Keratinocyte (primary cell): ENCODE data around the gene MALRD1. TPM values are rescaled to one million over a fixed set of nuclear protein-coding genes. Genes with fewer than 3 reads are reported as not detected.

Source experiments
- DNase-seq: peaks from one replicate; pipeline ENCODE4 v3.0.0-alpha.2; 2011; ENCODE audit warnings: low read depth, missing footprints, low spot score
- FAIRE-seq: peaks from 2 replicates; lab custom pipeline; 2011; peaks lifted over from hg19 to GRCh38; lab: Jason Lieb, UNC
- H2AFZ ChIP-seq: 2 replicates; pipeline ENCODE4 v1.6.0; 2012; ENCODE audit warnings: low read length, control low read depth, inconsistent platforms; ENCODE audit not compliant: control insufficient read depth
- H3K27ac ChIP-seq: 2 replicates; pipeline ENCODE4 v1.5.1; 2011; ENCODE audit warnings: low read length; ENCODE audit not compliant: control insufficient read depth, insufficient read depth
- H3K27me3 ChIP-seq: 3 replicates; pipeline ENCODE4 v1.6.0; 2011; ENCODE audit warnings: low read length; ENCODE audit not compliant: control insufficient read depth, insufficient read depth; ENCODE audit errors: extremely low read depth
- H3K36me3 ChIP-seq, 2 experiments: 2 replicates in 1 of 2; 3 replicates in 1 of 2; pipeline ENCODE4 v1.5.1; 2011; ENCODE audit warnings: low read length in 2 of 2, mild to moderate bottlenecking in 1 of 2; ENCODE audit not compliant: control insufficient read depth in 2 of 2, insufficient read depth in 2 of 2; ENCODE audit errors: extremely low read depth in 1 of 2
- H3K4me1 ChIP-seq: 3 replicates; pipeline ENCODE4 v1.5.1; 2011; ENCODE audit warnings: low read length; ENCODE audit not compliant: control insufficient read depth, insufficient read depth; ENCODE audit errors: extremely low read depth
- H3K4me2 ChIP-seq: 3 replicates; pipeline ENCODE4 v1.6.0; 2011; ENCODE audit warnings: low read depth, low read length; ENCODE audit not compliant: control insufficient read depth, insufficient read depth; ENCODE audit errors: extremely low read depth
- H3K4me3 ChIP-seq, 3 experiments: fragments of 200-600 bp in 1 of 3; sonication (generic) in 1 of 3; 2 replicates in 2 of 3; 3 replicates in 1 of 3; pipeline ENCODE4 v1.5.1; 2011 to 2016; ENCODE audit warnings: low read length in 3 of 3, mild to moderate bottlenecking in 3 of 3, control low read depth in 2 of 3, inconsistent platforms in 1 of 3, low read depth in 1 of 3, mixed read lengths in 1 of 3, mixed run types in 1 of 3, moderate library complexity in 1 of 3; ENCODE audit not compliant: control insufficient read depth in 2 of 3, insufficient read depth in 2 of 3; ENCODE audit errors: extremely low read depth in 1 of 3
- H3K79me2 ChIP-seq: 2 replicates; pipeline ENCODE4 v1.6.0; 2012; ENCODE audit warnings: low read length; ENCODE audit not compliant: control insufficient read depth, insufficient read depth
- H3K9ac ChIP-seq: 3 replicates; pipeline ENCODE4 v1.6.0; 2011; ENCODE audit warnings: low read length; ENCODE audit not compliant: control insufficient read depth, insufficient read depth; ENCODE audit errors: extremely low read depth
- H3K9me1 ChIP-seq: 3 replicates; pipeline ENCODE4 v1.6.0; 2011; ENCODE audit warnings: low read length; ENCODE audit not compliant: control insufficient read depth, insufficient read depth; ENCODE audit errors: extremely low read depth
- H3K9me3 ChIP-seq: 2 replicates; pipeline ENCODE4 v1.5.1; 2012; ENCODE audit warnings: low read depth, low read length; ENCODE audit not compliant: control insufficient read depth
- H4K20me1 ChIP-seq: 3 replicates; pipeline ENCODE4 v1.6.0; 2011; ENCODE audit warnings: low read length; ENCODE audit not compliant: control insufficient read depth, insufficient read depth; ENCODE audit errors: extremely low read depth
- EZH2 ChIP-seq: IDR thresholded peaks from one replicate; pipeline ENCODE4 v1.6.1; 2012; ENCODE audit warnings: inconsistent platforms, mild to moderate bottlenecking, low read length, moderate library complexity
- dilution Hi-C: fragments of 300-500 bp; cut with MboI; formaldehyde crosslinking; loops from one replicate; pipeline ENCODE4 v1.7.0; 2020; ENCODE audit warnings: low sequenced_read_pairs; ENCODE audit not compliant: extremely low pct_ligation_motif_present
- polyA plus RNA-seq, 5 experiments: library from polyadenylated mRNA; depleted of rRNA in 3 of 5; stranded (reverse) in 3 of 5; stranded (forward) in 1 of 5; unstranded in 1 of 5; fragments of >200 nt; gene quantifications; 1 replicate in 1 of 5; 2 replicates in 3 of 5; 3 replicates in 1 of 5; pipeline versions ENCODE4 v1.2.1 to v1.2.3, GENCODE V29; 2011 to 2012; ENCODE audit warnings: missing spikeins in 2 of 5, low read depth in 1 of 5, low replicate concordance in 1 of 5
- TF ChIP-seq, protein P1 (sequence below), 3 experiments: IDR thresholded peaks in 1 of 3; conservative IDR thresholded peaks in 1 of 3; optimal IDR thresholded peaks in 1 of 3; 2 replicates in 2 of 3; 3 replicates in 1 of 3; pipeline versions ENCODE3 to v1.5.1; 2011; ENCODE audit warnings: low read length in 3 of 3, mild to moderate bottlenecking in 3 of 3, moderate library complexity in 2 of 3, control low read depth in 1 of 3, inconsistent platforms in 1 of 3; ENCODE audit not compliant: insufficient read depth in 2 of 3; ENCODE audit errors: extremely low read depth in 1 of 3

Gene MALRD1
- polyA plus RNA-seq, 1 donor (not counting 4 experiments of a cell fraction or from before 2014, with no cell fraction given) = not detected

DNA sequence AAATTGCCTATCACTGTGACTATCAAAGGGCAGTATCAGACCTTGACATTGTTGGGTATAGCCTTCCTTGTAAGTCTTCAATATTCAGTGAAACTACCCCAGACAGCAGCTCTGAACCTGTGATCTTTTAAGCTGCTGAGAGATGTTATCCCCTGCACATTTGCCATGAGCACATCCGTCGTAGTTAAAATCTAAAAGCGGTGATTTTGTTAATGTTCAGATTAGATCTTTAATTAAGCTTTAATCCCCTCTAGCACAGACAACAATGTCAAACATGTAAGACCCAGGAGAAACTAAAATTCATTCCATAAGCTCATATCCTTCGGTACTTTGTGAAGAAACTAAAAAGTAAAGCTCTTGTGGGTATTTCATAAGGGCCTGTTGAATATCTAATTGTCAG, 105.8 kb downstream of the MALRD1 start:
- no peak overlapping the region for H3K9ac ChIP-seq
- dilution Hi-C loops = no loop called here
- H4K20me1 ChIP-seq = no peaks in the 10 kb centered on the region
- no peaks in the 10 kb centered on the region for H3K4me1 ChIP-seq
- no peaks in the 10 kb centered on the region for H3K79me2 ChIP-seq
- no peaks in the 10 kb centered on the region for H3K36me3 ChIP-seq
- H3K27ac ChIP-seq = no peak overlapping the region
- H3K9me3 ChIP-seq = no peaks in the 10 kb centered on the region
- FAIRE-seq (no peak), DNase-seq (no peak)
- no peak for TF ChIP-seq EZH2
- TF ChIP-seq, protein P1, sequence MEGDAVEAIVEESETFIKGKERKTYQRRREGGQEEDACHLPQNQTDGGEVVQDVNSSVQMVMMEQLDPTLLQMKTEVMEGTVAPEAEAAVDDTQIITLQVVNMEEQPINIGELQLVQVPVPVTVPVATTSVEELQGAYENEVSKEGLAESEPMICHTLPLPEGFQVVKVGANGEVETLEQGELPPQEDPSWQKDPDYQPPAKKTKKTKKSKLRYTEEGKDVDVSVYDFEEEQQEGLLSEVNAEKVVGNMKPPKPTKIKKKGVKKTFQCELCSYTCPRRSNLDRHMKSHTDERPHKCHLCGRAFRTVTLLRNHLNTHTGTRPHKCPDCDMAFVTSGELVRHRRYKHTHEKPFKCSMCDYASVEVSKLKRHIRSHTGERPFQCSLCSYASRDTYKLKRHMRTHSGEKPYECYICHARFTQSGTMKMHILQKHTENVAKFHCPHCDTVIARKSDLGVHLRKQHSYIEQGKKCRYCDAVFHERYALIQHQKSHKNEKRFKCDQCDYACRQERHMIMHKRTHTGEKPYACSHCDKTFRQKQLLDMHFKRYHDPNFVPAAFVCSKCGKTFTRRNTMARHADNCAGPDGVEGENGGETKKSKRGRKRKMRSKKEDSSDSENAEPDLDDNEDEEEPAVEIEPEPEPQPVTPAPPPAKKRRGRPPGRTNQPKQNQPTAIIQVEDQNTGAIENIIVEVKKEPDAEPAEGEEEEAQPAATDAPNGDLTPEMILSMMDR (optimal IDR thresholded peaks at IDR 0.05 in 1 of 3, IDR thresholded peaks at IDR 0.05 in 1 of 3, conservative IDR thresholded peaks at IDR 0.05 in 1 of 3; ENCODE audit: extremely low read depth in 1 of 3, insufficient read depth in 2 of 3, low read length in 3 of 3) = no peak
- no peaks in the 10 kb centered on the region for H3K27me3 ChIP-seq
- no peak overlapping the region for H3K4me2 ChIP-seq
- H3K4me3 ChIP-seq = no peak overlapping the region
- no peak overlapping the region for H2AFZ ChIP-seq
- H3K9me1 ChIP-seq = no peaks in the 10 kb centered on the region

DNA sequence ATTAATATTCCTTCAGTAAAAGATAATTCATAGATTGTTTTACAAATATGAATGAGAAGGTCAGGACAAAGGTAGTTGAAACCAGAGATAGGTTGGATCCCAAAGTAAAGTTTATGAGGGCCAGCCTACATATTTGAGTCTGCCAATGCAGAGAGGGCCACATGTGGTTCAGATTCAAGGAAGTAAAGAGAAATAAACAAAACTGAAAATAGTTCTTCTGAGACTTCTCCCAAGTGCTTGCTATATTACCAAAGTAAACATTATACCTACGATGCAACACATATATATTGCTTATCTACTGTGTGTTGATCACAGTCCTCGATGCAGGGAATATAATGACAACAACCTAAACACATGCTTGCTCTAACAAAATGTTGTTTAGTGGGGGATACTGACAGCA, 109.8 kb downstream of the MALRD1 start:
- Histone ChIP-seq H4K20me1 (no peaks in the 10 kb centered on the region), H3K9me3 (no peaks in the 10 kb centered on the region), H3K4me2 (no peak overlapping the region), H3K27ac (no peak overlapping the region), H3K36me3 (no peaks in the 10 kb centered on the region), H3K9ac (no peak overlapping the region), H2AFZ (no peak overlapping the region), H3K27me3 (no peaks in the 10 kb centered on the region), H3K4me3 (no peak overlapping the region), H3K79me2 (no peaks in the 10 kb centered on the region), H3K9me1 (no peaks in the 10 kb centered on the region), H3K4me1 (no peaks in the 10 kb centered on the region)
- dilution Hi-C loops = no loop called here
- TF ChIP-seq EZH2 = no peak
- TF ChIP-seq, protein P1 (optimal IDR thresholded peaks at IDR 0.05 in 1 of 3, IDR thresholded peaks at IDR 0.05 in 1 of 3, conservative IDR thresholded peaks at IDR 0.05 in 1 of 3; ENCODE audit: extremely low read depth in 1 of 3, insufficient read depth in 2 of 3, low read length in 3 of 3) = no peak
- FAIRE-seq (no peak), DNase-seq (no peak)
